Esophagus muscularis mucosa (tissue), 4 donors: Measurements from ENCODE around the gene MYH11. TPM values are rescaled to one million over a fixed set of nuclear protein-coding genes. Genes with fewer than 3 reads are reported as not detected.

Experiments used
- DNase-seq: peaks from one replicate; pipeline ENCODE4 v3.0.0-alpha.2; 2017; ENCODE audit errors: extremely low spot score
- H3K27ac ChIP-seq, 4 donors: fragments of 200-600 bp; sonication (generic); replicated peaks in 1 of 4; 1 replicate in 3 of 4; 2 replicates in 1 of 4; pipeline ENCODE4 v1.5.1; 2016 to 2019; ENCODE audit warnings: mild to moderate bottlenecking in 1 of 4
- H3K27me3 ChIP-seq, 4 donors: fragments of 200-600 bp; sonication (generic); one replicate each; pipeline versions ENCODE4 v1.5.1 to v1.6.0; 2016 to 2019
- H3K36me3 ChIP-seq, 4 donors: fragments of 200-600 bp; sonication (generic); one replicate each; pipeline ENCODE4 v1.5.1; 2016 to 2019
- H3K4me1 ChIP-seq, 4 donors: fragments of 200-600 bp; sonication (generic); one replicate each; pipeline ENCODE4 v1.5.1; 2016 to 2019
- H3K4me3 ChIP-seq, 4 donors: fragments of 200-600 bp; sonication (generic); 1 replicate in 2 of 4; 2 replicates in 2 of 4; pipeline ENCODE4 v1.5.1; 2016 to 2019; ENCODE audit warnings: mild to moderate bottlenecking in 4 of 4, moderate library complexity in 1 of 4
- H3K9me3 ChIP-seq, 4 donors: fragments of 200-600 bp; sonication (generic); 1 replicate in 3 of 4; 2 replicates in 1 of 4; pipeline ENCODE4 v1.5.1; 2016 to 2019
- CTCF ChIP-seq, 3 experiments: fragments of 200-600 bp in 2 of 3; fragments of 450-650 bp in 1 of 3; sonication (generic) in 2 of 3; IDR thresholded peaks; one replicate each; pipeline ENCODE4 v1.5.1; 2017 to 2019; ENCODE audit warnings: antibody characterized with exemption in 3 of 3, mild to moderate bottlenecking in 2 of 3, moderate library complexity in 1 of 3
- EP300 ChIP-seq: sonication (generic); formaldehyde crosslinking; IDR thresholded peaks from one replicate; pipeline ENCODE4 v1.6.1; 2017; ENCODE audit warnings: antibody characterized with exemption
- POLR2A ChIP-seq: fragments of 450-650 bp; IDR thresholded peaks from one replicate; pipeline ENCODE4 v1.6.1; 2017; ENCODE audit warnings: antibody characterized with exemption, moderate library complexity, mild to moderate bottlenecking, low read depth
- POLR2AphosphoS5 ChIP-seq, 2 donors: sonication (generic); formaldehyde crosslinking; IDR thresholded peaks; one replicate each; pipeline ENCODE4 v1.6.1; 2017; ENCODE audit warnings: antibody characterized with exemption in 2 of 2
- WGBS: methylation state at CpG from one replicate; pipeline ENCODE4 v1.1.5; 2018; 5-methylcytosine and 5-hydroxymethylcytosine counted together
- intact Hi-C: fragments of 100-400 bp; cut with DNase I; formaldehyde crosslinking; loops from one replicate; pipeline ENCODE4 v1.15.1; 2023
- total RNA-seq, 4 donors: library from RNA; depleted of rRNA; stranded (reverse); fragments of >200 nt; gene quantifications; one replicate each; pipeline versions ENCODE4 v1.1.0 to v1.2.1, GENCODE V29; 2016

MYH11 gene
- total RNA-seq, 4 donors from 2014 or later, result 9,583 to 20,476 (median 14,208) TPM

DNA sequence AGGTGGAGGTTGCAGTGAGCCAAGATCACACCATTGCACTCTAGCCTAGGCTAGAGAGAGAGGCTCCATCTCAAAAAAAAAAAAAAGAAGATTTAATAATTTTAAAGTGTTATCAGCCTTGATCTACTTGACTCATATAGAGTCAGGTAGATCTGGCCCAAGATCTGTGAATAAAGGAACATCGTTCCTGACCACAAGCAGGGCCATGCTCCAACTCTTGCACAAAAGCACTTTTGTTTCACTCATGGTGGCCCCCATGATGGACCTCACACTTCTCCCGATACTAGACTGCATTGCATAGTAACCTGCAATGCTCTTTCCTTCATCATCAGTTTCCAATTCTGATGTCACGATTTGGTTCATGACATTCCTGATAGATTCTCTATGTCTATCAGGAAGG, 5.2 kb upstream of the MYH11 start:
- Histone ChIP-seq H3K27ac (peak overlapping the region; percentile 95 to 98 (median 95)), H3K27me3 (peaks cover 0 to 11% (median 0%) of the 10 kb centered on the region in 4 donors), H3K36me3 (peaks cover 0 to 19% (median 1%) of the 10 kb centered on the region in 4 donors), H3K4me1 (peaks cover 16 to 96% (median 84%) of the 10 kb centered on the region in 4 donors), H3K9me3 (no peaks in the 10 kb centered on the region), H3K4me3 (no peak overlapping the region)
- no peak for TF ChIP-seq POLR2AphosphoS5 (IDR thresholded peaks at IDR 0.05)
- TF ChIP-seq CTCF (IDR thresholded peaks at IDR 0.05), result no peak
- no peak for TF ChIP-seq EP300
- no peak for TF ChIP-seq POLR2A
- 81% methylated on average over 3 of the region's 3 CpGs for WGBS
- DNase-seq, result no peak
- intact Hi-C loops, result no loop called here

DNA sequence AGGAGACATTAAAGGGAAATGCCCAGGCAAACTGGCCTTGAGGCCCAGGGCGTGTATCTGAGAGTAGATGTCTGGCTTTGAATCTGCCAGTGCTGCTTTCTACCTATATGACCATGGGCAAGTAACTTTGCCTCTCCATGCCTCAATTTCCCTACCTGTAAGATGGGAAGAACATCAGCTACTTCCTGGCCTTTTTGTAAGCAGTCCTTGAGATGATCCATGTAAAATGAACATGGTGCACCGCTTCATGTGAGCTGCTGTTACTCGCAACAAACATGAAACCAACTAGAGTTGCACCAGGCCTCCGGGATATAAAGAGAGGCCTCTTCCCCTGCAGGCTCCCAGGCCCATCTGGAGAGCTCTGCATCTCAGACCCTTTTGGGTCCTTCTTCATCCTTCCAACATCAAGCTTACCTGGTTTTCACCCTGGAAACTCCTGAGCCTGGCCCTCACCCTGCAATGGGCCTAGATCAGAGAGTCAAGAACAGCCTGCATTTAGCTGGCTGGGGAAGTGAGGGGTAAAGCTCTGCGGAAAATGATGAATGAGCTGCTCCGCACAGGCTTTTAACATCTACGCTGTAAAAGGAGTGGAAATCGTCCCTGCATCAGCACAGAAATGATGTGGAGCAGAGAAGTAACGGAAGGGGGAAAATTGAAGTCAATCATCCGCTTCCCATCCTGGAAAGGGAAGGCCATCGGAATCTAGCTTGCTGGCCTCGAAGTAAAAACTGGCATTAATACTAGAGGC, 2.3 kb upstream of the MYH11 start:
- Histone ChIP-seq H3K27ac (peak overlapping the region; percentile 95 to 98 (median 95)), H3K36me3 (peaks cover 0 to 10% (median 0%) of the 10 kb centered on the region in 4 donors), H3K27me3 (peaks cover 0 to 19% (median 0%) of the 10 kb centered on the region in 4 donors), H3K9me3 (no peaks in the 10 kb centered on the region), H3K4me1 (peaks cover 16 to 72% (median 58%) of the 10 kb centered on the region in 4 donors), H3K4me3 (peak overlapping the region in 3 of 4 donors; percentile 70 to 79 (median 73))
- DNase-seq, result no peak
- no peak for TF ChIP-seq EP300
- TF ChIP-seq CTCF (IDR thresholded peaks at IDR 0.05), result no peak
- TF ChIP-seq POLR2A, result no peak
- peak; percentile 62 to 74 for TF ChIP-seq POLR2AphosphoS5 (IDR thresholded peaks at IDR 0.05)
- 61% methylated on average over 11 of the region's 12 CpGs for WGBS
- intact Hi-C loops, result loop anchor here (10.0 kb wide), 1 partner anchor 206 kb away; no protein-coding TSS in a partner anchor

DNA sequence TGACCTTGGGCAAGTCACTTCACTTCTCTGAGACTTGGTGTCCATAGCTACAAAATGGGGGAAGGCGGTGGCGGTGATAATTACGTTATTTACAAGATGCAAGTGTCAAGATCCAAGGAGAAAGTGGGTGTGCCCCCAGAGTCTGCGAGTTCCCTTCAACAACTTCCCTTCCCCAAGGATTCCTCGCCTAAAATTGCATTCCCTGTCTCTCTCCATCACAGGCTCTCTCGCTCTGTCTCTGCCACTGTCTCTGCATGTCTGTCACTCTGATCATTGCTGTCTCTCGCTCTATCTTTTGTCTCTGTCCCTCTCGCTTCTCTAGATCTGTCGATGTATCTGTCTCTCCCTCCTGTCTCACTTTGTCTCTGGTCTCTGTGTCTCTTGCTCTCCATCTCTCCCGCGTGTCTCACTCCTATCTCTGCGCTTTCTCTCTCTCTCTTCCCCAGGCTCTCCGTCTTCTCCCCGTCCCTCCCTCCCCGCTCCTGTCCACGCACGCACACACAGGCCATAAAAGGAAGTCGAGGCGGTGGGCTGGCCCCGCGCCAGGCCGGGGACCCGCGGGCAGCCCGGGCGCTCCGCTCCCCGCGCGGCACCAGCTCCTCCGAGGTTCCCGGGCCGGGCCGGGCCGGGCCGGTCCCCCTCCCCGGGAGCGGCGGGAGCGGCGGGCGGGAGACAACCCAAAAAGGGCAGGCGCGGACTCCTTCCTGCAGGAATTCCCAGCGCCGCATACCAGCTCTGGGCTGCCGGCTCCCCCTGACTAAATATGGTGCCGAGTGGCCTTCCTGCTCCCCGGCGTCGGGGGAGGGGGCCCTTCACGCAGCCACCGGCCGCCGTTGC, 1.1 kb upstream of the MYH11 start:
- peaks cover 16 to 60% (median 47%) of the 10 kb centered on the region in 4 donors for H3K4me1 ChIP-seq
- H3K27ac ChIP-seq, result peak overlapping the region; percentile 95 to 98 (median 95)
- intact Hi-C loops, result loop anchor here (10.0 kb wide), 1 partner anchor 207 kb away; no protein-coding TSS in a partner anchor
- peaks cover 0 to 19% (median 0%) of the 10 kb centered on the region in 4 donors for H3K27me3 ChIP-seq
- no peak for DNase-seq
- TF ChIP-seq EP300 (no peak), POLR2AphosphoS5 (IDR thresholded peaks at IDR 0.05) (peak; percentile 54 to 90), POLR2A (no peak), CTCF (IDR thresholded peaks at IDR 0.05) (peak in 1 of 3 experiments; percentile 7)
- peaks cover 0 to 17% (median 0%) of the 10 kb centered on the region in 4 donors for H3K36me3 ChIP-seq
- 0% methylated on average over 19 of the region's 55 CpGs for WGBS
- no peaks in the 10 kb centered on the region for H3K9me3 ChIP-seq
- H3K4me3 ChIP-seq, result peak overlapping the region; percentile 67 to 79 (median 72)

- DNase-seq, result no peak
These were observed 646 bp downstream of the MYH11 start for GRCh38 chr16:15856182-15856581.

More at GRCh38 chr16:15856182-15856581, 646 bp downstream of the MYH11 start:
- no peaks in the 10 kb centered on the region for H3K9me3 ChIP-seq
- peaks cover 0 to 19% (median 0%) of the 10 kb centered on the region in 4 donors for H3K27me3 ChIP-seq
- peaks cover 16 to 44% (median 41%) of the 10 kb centered on the region in 4 donors for H3K4me1 ChIP-seq
- peak overlapping the region; percentile 67 to 79 (median 72) for H3K4me3 ChIP-seq
- peaks cover 0 to 33% (median 2%) of the 10 kb centered on the region in 4 donors for H3K36me3 ChIP-seq
- intact Hi-C loops, result loop anchor here (10.0 kb wide), 1 partner anchor 209 kb away; no protein-coding TSS in a partner anchor
- peak overlapping the region; percentile 95 to 98 (median 95) for H3K27ac ChIP-seq
- 0% methylated on average over 2 of the region's 2 CpGs for WGBS
- TF ChIP-seq EP300 (no peak), CTCF (IDR thresholded peaks at IDR 0.05) (no peak), POLR2AphosphoS5 (IDR thresholded peaks at IDR 0.05) (no peak), POLR2A (no peak)
